ENCODE results near the gene COL26A1.

COL26A1 gene

DNA sequence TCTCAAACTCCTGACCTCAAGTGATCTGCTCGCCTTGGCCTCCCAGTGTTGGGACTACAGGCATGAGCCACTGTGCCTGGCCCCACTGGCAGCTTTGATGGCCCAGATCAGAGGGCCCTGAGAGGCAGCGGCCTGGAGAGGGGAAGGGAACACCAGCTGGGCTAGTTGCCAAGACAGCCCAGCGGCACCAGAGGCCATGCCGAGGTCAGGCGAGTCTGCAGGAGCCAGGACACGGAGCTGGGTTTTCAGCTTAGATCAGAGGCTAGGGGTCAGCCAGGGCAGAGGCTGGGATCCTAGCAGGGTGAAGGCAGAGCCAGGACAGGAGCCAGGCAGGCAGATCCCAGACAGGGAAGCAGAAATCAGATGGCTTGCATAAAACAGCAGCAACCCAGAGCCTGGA lies 173.6 kb downstream of the COL26A1 start:
- no peak for FAIRE-seq

- no peak for FAIRE-seq
Observed at GRCh38 chr7:101536668-101537067, 174.0 kb downstream of the COL26A1 start.

- FAIRE-seq: no peak
Observed at GRCh38 chr7:101537205-101537604, 174.5 kb downstream of the COL26A1 start.

GRCh38 chr7:101537935-101538595 lies 175.4 kb downstream of the COL26A1 start:
- FAIRE-seq: no peak

DNA sequence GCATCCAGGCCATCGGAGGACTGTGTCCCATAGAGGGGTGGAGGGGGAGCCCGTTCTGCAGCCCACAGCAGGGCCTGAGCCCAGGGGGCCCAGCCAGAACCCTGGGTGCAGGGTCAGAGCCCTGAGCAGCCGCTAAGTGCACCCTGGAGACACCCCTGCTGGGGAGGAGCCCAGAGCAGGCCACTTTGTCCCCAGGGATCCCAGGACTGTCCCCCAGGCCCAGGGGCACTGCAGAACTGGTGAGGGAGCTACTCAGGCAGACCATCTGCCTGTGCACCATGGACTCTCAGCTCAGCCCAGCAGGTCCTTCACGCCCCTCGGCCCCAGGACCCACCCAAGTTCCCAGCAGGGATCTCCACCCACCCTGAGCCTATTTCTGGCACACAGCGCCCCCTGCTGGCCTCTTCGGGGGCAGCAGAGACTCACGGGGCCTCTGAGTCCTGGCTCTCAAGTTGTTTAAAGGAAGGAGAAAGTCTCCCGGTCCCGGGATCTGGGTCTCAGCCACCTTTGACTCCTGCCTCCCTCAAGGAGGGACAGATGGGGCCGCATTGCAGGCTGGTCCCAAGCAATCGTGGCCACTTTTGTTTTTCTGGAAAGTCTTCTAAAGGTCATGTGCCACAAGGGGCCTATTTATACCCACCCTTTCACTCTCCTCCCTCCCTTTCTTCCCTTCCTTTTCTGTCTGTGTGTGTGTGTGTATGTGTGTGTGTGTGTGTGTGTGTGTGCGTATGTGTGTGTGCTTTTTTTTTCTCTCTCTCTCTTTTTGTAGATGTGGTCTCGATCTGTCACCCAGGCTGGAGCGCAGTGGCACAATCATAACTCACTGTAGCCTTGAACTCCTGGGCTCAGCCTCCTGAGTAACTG lies 176.2 kb downstream of the COL26A1 start:
- FAIRE-seq: no peak

DNA sequence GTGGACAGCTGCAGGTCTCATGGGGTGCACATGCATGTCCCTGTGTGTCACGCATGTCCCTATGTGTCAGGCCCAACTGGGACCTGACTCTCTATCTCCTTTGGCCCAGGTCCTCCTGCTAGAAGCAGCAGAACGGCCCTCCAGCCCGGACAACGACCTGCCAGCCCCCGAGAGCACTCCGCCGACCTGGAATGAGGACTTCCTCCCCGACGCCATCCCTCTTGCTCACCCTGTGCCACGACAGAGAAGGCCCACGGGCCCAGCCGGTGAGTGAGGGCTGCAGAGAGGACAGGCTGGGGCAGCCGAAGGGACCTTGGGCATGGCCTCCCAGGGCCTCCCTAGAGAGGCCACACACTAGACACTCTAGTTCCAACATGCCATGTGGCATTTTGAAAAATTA lies 177.1 kb downstream of the COL26A1 start:
- FAIRE-seq: no peak

- no peak for FAIRE-seq
Observed at GRCh38 chr7:101542527-101543241, 180.0 kb downstream of the COL26A1 start.

DNA sequence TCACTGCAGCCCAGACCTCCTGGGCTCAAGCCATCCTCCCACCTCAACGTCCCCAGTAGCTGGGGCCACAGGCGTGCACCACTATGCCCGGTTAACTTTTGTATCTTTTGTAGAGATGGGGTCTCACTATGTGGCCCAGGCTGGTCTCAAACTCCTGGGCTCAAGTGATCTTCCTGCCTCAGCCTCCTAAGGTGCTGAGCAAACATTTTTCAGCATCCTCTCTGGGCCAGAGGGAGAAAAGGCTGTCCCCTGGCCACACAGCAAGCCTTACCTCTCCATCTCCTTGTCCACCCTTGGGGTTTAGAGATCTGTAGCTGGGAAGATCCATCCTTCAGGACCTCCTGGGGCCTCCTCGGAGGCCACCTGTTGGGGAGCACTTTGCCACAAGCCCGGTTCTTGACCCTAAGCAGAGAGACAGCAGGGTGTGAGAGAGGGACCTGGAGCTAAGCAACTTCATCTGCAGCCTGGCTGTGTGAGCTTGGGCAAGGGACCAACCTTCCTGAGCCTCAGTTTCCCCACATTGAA lies 180.6 kb downstream of the COL26A1 start:
- FAIRE-seq: no peak

DNA sequence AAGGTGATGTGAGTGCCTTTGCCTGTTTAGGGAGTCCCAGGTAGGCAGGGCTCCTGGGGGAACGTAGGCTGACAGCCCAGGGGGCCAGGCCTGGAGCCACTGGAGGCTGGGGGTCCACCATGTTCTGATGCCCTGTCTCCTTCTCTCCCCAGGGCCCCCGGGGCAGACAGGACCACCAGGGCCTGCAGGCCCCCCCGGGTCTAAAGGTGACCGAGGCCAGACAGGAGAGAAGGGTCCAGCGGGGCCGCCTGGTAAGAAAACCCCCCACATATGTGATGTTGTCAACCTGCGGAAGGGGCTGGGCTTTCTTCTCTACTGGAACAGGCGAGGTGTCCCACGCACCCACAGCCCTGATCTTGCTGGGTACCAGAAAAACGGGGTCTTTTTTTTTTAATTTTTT lies 181.2 kb downstream of the COL26A1 start:
- FAIRE-seq: no peak

- FAIRE-seq: no peak
Observed at GRCh38 chr7:101545441-101546190, 182.9 kb downstream of the COL26A1 start.

DNA sequence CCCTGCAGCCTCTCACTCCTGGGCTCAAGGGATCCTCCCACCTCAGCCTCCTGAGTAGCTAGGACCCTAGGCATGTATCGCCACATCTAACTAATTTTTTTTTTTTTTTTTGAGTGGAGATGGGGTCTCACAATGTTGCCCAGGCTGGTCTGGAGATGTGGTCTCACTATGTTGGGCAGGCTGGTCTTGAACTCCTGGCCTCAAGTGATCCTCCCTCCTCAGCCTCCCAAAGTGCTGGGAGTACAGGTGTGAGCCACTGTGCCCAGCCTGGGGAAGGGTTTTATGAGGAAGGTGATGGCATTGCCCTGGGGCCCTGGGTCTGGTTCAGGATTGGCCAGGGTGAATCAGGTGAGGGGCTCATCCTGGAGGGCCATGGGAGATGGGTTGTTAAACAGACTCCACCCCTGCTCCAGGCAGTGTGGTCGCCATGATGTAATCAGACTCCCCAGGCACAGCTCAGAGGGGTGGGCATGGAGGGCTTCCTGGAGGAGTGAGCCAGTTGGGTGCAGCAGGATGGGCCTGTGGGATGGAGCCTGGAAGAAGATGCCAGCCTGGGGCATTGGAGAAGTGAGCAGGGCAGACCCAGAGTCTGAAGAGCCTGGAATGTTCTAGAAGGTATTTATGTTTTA lies 183.7 kb downstream of the COL26A1 start:
- no peak for FAIRE-seq

GRCh38 chr7:101547022-101547915 lies 184.6 kb downstream of the COL26A1 start:
- FAIRE-seq: no peak

- no peak for FAIRE-seq
Observed at GRCh38 chr7:101547916-101548661, 185.4 kb downstream of the COL26A1 start.

DNA sequence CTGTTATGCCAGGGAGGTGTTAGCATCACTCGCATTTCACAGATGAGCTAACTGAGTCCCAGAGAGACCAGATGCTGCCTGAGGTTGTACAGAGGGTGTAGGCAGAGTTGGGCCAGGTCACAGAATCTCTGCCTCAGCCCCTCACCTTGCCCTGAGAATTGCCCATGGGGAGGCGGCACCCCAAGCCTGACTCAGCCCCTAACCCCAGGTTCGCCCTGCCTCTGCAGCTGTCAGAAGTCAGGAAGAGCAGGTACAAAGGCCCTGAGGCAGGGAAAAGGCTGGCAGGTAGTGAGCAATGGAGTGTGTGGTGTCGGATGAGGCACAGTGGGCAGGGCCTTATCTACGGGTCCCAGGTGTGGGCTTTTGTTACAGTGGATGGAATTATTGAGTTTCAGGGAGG lies 187.1 kb downstream of the COL26A1 start:
- no peak for FAIRE-seq

- no peak for FAIRE-seq
Observed at GRCh38 chr7:101550641-101551541, 188.2 kb downstream of the COL26A1 start.

- FAIRE-seq: no peak
Observed at GRCh38 chr7:101553018-101553770, 190.5 kb downstream of the COL26A1 start.

GRCh38 chr7:101553771-101554445 lies 191.2 kb downstream of the COL26A1 start:
- FAIRE-seq: no peak
